ENCODE measurements around the gene ISLR.

GRCh38 chr15:74133694-74134386 is 39.7 kb upstream of the ISLR start:
- TF ChIP-seq MYC (IDR thresholded peaks at IDR 0.05; ENCODE audit: low read depth, low read length): no peak
- no peak for TF ChIP-seq CTCF (IDR thresholded peaks at IDR 0.05; ENCODE audit: low read depth, low read length)
- no peak for TF ChIP-seq MAX (IDR thresholded peaks at IDR 0.05; ENCODE audit: low read depth, low read length)
- no peak for TF ChIP-seq POLR2A (IDR thresholded peaks at IDR 0.05; ENCODE audit: extremely low read depth, insufficient read length)

Data from NB4 (cell line).